ENCODE results near the gene NYAP1. TPM values are rescaled to one million over a fixed set of nuclear protein-coding genes. Genes with fewer than 3 reads are reported as not detected.
"Not testable (repeated sequence)": the region's sequence is repeated elsewhere in the genome, so short reads cannot be mapped to it uniquely, and the experiment has no call there.

Gene NYAP1
- total and polyA plus RNA-seq, 3 donors from 2014 or later, result 15.7 to 27.3 (median 24.7) TPM

DNA sequence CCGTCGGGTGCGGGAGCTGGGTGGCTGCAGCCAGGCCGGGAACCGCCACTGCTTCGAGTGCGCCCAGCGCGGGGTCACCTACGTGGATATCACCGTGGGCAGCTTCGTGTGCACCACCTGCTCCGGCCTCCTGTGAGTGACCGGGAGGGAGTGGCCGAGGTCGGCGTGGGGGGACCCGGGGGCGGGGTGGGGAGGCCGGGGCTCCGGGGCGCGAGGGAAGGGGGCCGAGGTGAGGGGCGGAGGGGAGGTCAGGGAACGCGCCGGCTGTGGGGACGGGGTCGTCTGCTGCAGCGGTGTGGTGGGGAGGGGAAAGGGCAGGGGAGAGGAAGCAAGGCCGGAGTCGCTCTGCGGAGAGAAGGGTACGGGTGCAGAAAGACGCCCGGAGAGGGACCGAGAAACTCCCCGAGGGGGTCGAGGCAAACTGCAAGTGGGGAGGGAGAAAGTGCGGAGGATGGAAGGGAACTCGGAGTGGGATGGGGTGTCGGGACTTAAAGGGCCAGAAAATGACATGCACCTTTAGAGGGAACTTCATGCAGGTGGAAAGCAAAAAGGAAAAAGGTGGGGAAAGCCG is 55.8 kb downstream of the NYAP1 start:
- Histone ChIP-seq H3K27ac (peak overlapping the region; percentile 74 to 83), H3K9me3 (no peaks in the 10 kb centered on the region), H3K4me1 (peaks cover 14% of the 10 kb centered on the region), H3K27me3 (no peaks in the 10 kb centered on the region), H3K4me3 (peak overlapping the region; percentile 91 to 95), H3K36me3 (ENCODE audit: low read depth, missing control alignments) (no peaks in the 10 kb centered on the region)
- intact Hi-C loops (cut with DNase I; ENCODE audit: low total_unique reads), result no loop called here
- no peak for DNase-seq
- TF ChIP-seq CTCF (IDR thresholded peaks at IDR 0.05), result no peak
- TF ChIP-seq POLR2A (IDR thresholded peaks at IDR 0.05), result no peak
- WGBS, 2 donors, result 1 to 2% methylated on average over 34 to 42 of the region's 44 CpGs

- peaks cover 21% of the 10 kb centered on the region for H3K4me1 ChIP-seq
- H3K4me3 ChIP-seq, result peak overlapping the region; percentile 91 to 95
- TF ChIP-seq POLR2A (IDR thresholded peaks at IDR 0.05) (no peak), CTCF (IDR thresholded peaks at IDR 0.05) (no peak)
- no peaks in the 10 kb centered on the region for H3K36me3 ChIP-seq (ENCODE audit: low read depth, missing control alignments)
- no peak for DNase-seq
- no peaks in the 10 kb centered on the region for H3K27me3 ChIP-seq
- H3K9me3 ChIP-seq, result no peaks in the 10 kb centered on the region
- H3K27ac ChIP-seq, result peak overlapping the region in 1 of 2 donors; percentile 83
- intact Hi-C loops (cut with DNase I; ENCODE audit: low total_unique reads), result no loop called here
- WGBS, 2 donors, result 28 to 35% methylated on average over 6 of the region's 6 CpGs
These were observed 56.5 kb downstream of the NYAP1 start for GRCh38 chr7:100540073-100540723.

DNA sequence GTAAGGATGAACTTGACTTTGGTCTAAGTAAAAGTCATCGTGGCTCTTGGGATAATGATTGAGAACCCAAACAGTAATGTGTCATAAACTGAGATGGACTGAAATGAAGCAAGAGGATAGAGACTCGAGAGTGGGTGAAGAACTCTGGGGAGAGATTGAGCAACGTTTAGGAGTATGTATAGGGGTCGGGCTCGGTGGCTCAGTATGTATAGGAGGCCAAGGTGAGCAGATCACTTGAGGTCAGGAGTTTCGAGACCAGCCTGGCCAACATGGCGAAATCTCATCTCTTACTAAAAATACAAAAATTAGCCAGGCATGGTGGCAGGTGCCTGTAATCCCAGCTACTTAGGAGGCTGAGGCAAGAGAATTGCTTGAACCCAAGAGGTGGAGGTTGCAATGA is 57.6 kb downstream of the NYAP1 start:
- intact Hi-C loops (cut with DNase I; ENCODE audit: low total_unique reads); DNase-seq; H3K36me3 ChIP-seq (ENCODE audit: low read depth, missing control alignments); H3K4me3 ChIP-seq; H3K27ac ChIP-seq; H3K9me3 ChIP-seq; H3K27me3 ChIP-seq: not testable (repeated sequence)
- peaks cover 32% of the 10 kb centered on the region for H3K4me1 ChIP-seq
- WGBS, 2 donors, result 87 to 90% methylated on average over 7 of the region's 7 CpGs

DNA sequence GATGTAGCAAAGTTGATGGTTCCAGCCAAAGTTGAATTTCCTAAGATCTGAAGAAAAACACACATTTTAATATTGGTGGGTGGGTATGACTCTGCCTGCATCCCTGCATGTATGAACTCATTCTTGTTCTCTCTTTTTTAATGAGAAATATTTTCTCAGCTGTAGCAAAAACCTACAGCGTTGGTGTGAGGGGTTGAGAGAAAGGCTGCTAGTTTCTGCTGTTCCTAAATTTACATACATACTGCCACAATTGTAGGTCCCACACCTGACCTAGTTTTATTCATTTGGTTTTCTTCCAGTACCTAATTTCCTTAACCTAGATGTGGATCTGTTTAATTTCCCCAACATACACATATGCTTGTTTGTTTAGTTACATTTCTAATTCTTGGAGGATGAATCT is 59.9 kb downstream of the NYAP1 start:
- no peaks in the 10 kb centered on the region for H3K36me3 ChIP-seq (ENCODE audit: low read depth, missing control alignments)
- H3K9me3 ChIP-seq, result no peaks in the 10 kb centered on the region
- H3K4me3 ChIP-seq, result no peak overlapping the region
- H3K27ac ChIP-seq, result peak overlapping the region; percentile 90 to 92
- H3K27me3 ChIP-seq, result no peaks in the 10 kb centered on the region
- no peak for DNase-seq
- 28 to 55% methylated on average over 1 of the region's 1 CpG for WGBS, 2 donors
- intact Hi-C loops (cut with DNase I; ENCODE audit: low total_unique reads), result no loop called here
- H3K4me1 ChIP-seq, result peaks cover 51% of the 10 kb centered on the region
- TF ChIP-seq CTCF (IDR thresholded peaks at IDR 0.05) (no peak), POLR2A (IDR thresholded peaks at IDR 0.05) (no peak)

DNA sequence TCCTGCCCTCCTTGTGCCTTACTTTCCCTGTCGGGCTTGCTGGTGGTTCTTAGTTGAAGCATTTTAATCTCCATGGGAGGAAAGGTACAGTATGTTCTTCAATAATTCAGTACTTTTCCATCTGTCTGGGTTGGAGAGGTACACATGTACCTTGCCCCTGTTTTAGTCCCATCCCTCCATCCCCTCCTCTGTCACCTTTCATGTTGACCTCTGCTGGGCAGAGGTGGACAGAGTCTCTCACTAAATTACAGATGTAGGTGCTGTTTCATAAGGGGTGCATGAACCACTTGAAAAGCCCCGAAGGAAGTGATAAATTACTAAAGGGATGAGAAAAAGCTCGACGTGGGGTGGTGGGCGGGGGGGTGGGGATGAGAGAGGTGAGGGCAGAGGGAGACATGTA is 60.7 kb downstream of the NYAP1 start:
- no peak for DNase-seq
- intact Hi-C loops (cut with DNase I; ENCODE audit: low total_unique reads), result no loop called here
- Histone ChIP-seq H3K4me3 (no peak overlapping the region), H3K27me3 (no peaks in the 10 kb centered on the region), H3K9me3 (no peaks in the 10 kb centered on the region), H3K36me3 (ENCODE audit: low read depth, missing control alignments) (no peaks in the 10 kb centered on the region), H3K27ac (peak overlapping the region; percentile 90 to 92), H3K4me1 (peaks cover 54% of the 10 kb centered on the region)
- TF ChIP-seq CTCF (IDR thresholded peaks at IDR 0.05) (no peak), POLR2A (IDR thresholded peaks at IDR 0.05) (no peak)
- 36 to 41% methylated on average over 5 of the region's 5 CpGs for WGBS, 2 donors

Small RNAs within 50 kb of the gene (small RNA-seq; reads per million reads assigned to genes)
- gene RN7SL416P, result 0 reads per million in 2 donors

Other genes with a start within 250 kb of the NYAP1 start
- gene SPDYE3, start 176.2 kb upstream of the NYAP1 start, total RNA-seq, result 1 to 10 TPM; 2.8 to 5.7 TPM
- gene SPDYE3, start 176.2 kb upstream of the NYAP1 start, polyA plus RNA-seq (ENCODE audit: insufficient read depth, low read depth, low replicate concordance), result 3.9 TPM
- 100 to 1,000 TPM; 155 to 258 TPM for gene PILRB, start 125.8 kb upstream of the NYAP1 start, total RNA-seq
- gene PILRB, start 125.8 kb upstream of the NYAP1 start, polyA plus RNA-seq (ENCODE audit: insufficient read depth, low read depth, low replicate concordance), result 126 TPM
- gene PILRA, start 110.4 kb upstream of the NYAP1 start, total RNA-seq, result 10 to 100 TPM; 12.0 to 18.0 TPM
- 16.3 TPM for gene PILRA, start 110.4 kb upstream of the NYAP1 start, polyA plus RNA-seq (ENCODE audit: insufficient read depth, low read depth, low replicate concordance)
- gene ZCWPW1, start 55.2 kb upstream of the NYAP1 start, total RNA-seq, result 100 to 1,000 TPM in 1 of 2 donors, 10 to 100 TPM in 1; 83.5 to 145 TPM
- gene ZCWPW1, start 55.2 kb upstream of the NYAP1 start, polyA plus RNA-seq (ENCODE audit: insufficient read depth, low read depth, low replicate concordance), result 96.5 TPM
- gene MEPCE, start 54.1 kb upstream of the NYAP1 start, total RNA-seq, result 10 to 100 TPM; 74.6 to 89.3 TPM
- gene MEPCE, start 54.1 kb upstream of the NYAP1 start, polyA plus RNA-seq (ENCODE audit: insufficient read depth, low read depth, low replicate concordance), result 182 TPM
- 100 to 1,000 TPM in 1 of 2 donors, 10 to 100 TPM in 1; 97.6 to 128 TPM for gene PPP1R35, start 47.4 kb upstream of the NYAP1 start, total RNA-seq
- 76.4 TPM for gene PPP1R35, start 47.4 kb upstream of the NYAP1 start, polyA plus RNA-seq (ENCODE audit: insufficient read depth, low read depth, low replicate concordance)
- 10 to 100 TPM; 34.0 to 45.8 TPM for gene SPACDR, start 19.7 kb upstream of the NYAP1 start, total RNA-seq
- gene SPACDR, start 19.7 kb upstream of the NYAP1 start, polyA plus RNA-seq (ENCODE audit: insufficient read depth, low read depth, low replicate concordance), result 84.9 TPM
- 100 to 1,000 TPM; 135 to 165 TPM for gene TSC22D4, start 4.7 kb upstream of the NYAP1 start, total RNA-seq
- gene TSC22D4, start 4.7 kb upstream of the NYAP1 start, polyA plus RNA-seq (ENCODE audit: insufficient read depth, low read depth, low replicate concordance), result 57.4 TPM
- 10 to 100 TPM; 62.0 to 67.2 TPM for gene AGFG2, start 55.3 kb downstream of the NYAP1 start, total RNA-seq
- gene AGFG2, start 55.3 kb downstream of the NYAP1 start, polyA plus RNA-seq (ENCODE audit: insufficient read depth, low read depth, low replicate concordance), result 51.4 TPM
- 10 to 100 TPM; 28.4 to 29.9 TPM for gene SAP25, start 90.0 kb downstream of the NYAP1 start, total RNA-seq
- 30.3 TPM for gene SAP25, start 90.0 kb downstream of the NYAP1 start, polyA plus RNA-seq (ENCODE audit: insufficient read depth, low read depth, low replicate concordance)
- gene LRCH4, start 102.2 kb downstream of the NYAP1 start, total RNA-seq, result 100 to 1,000 TPM; 314 to 378 TPM
- 159 TPM for gene LRCH4, start 102.2 kb downstream of the NYAP1 start, polyA plus RNA-seq (ENCODE audit: insufficient read depth, low read depth, low replicate concordance)
- gene FBXO24, start 102.4 kb downstream of the NYAP1 start, total RNA-seq, result 10 to 100 TPM; 37.5 to 74.5 TPM
- 112 TPM for gene FBXO24, start 102.4 kb downstream of the NYAP1 start, polyA plus RNA-seq (ENCODE audit: insufficient read depth, low read depth, low replicate concordance)
- 10 to 100 TPM; 26.0 to 30.2 TPM for gene PCOLCE, start 118.4 kb downstream of the NYAP1 start, total RNA-seq
- gene PCOLCE, start 118.4 kb downstream of the NYAP1 start, polyA plus RNA-seq (ENCODE audit: insufficient read depth, low read depth, low replicate concordance), result 104 TPM
- gene MOSPD3, start 128.6 kb downstream of the NYAP1 start, total RNA-seq, result 10 to 100 TPM; 40.6 to 78.9 TPM
- gene MOSPD3, start 128.6 kb downstream of the NYAP1 start, polyA plus RNA-seq (ENCODE audit: insufficient read depth, low read depth, low replicate concordance), result 62.8 TPM
- 1 to 10 TPM in 1 of 2 donors, under 1 TPM in 1; 0.87 to 1.5 TPM for gene TFR2, start 157.6 kb downstream of the NYAP1 start, total RNA-seq
- gene TFR2, start 157.6 kb downstream of the NYAP1 start, polyA plus RNA-seq (ENCODE audit: insufficient read depth, low read depth, low replicate concordance), result 1.1 TPM
- gene ACTL6B, start 172.5 kb downstream of the NYAP1 start, total RNA-seq, result 1 to 10 TPM in 1 of 2 donors, under 1 TPM in 1; 0.79 to 1.2 TPM
- gene ACTL6B, start 172.5 kb downstream of the NYAP1 start, polyA plus RNA-seq (ENCODE audit: insufficient read depth, low read depth, low replicate concordance), result 2.1 TPM
- 100 to 1,000 TPM; 195 to 325 TPM for gene GNB2, start 189.8 kb downstream of the NYAP1 start, total RNA-seq
- 200 TPM for gene GNB2, start 189.8 kb downstream of the NYAP1 start, polyA plus RNA-seq (ENCODE audit: insufficient read depth, low read depth, low replicate concordance)
- 100 to 1,000 TPM; 105 to 106 TPM for gene GIGYF1, start 210.3 kb downstream of the NYAP1 start, total RNA-seq
- 40.5 TPM for gene GIGYF1, start 210.3 kb downstream of the NYAP1 start, polyA plus RNA-seq (ENCODE audit: insufficient read depth, low read depth, low replicate concordance)
- gene POP7, start 222.2 kb downstream of the NYAP1 start, total RNA-seq, result 10 to 100 TPM; 33.6 to 39.4 TPM
- gene POP7, start 222.2 kb downstream of the NYAP1 start, polyA plus RNA-seq (ENCODE audit: insufficient read depth, low read depth, low replicate concordance), result 21.6 TPM
- gene EPO, start 236.5 kb downstream of the NYAP1 start, total RNA-seq, result under 1 TPM; 0.63 to 0.93 TPM
- gene EPO, start 236.5 kb downstream of the NYAP1 start, polyA plus RNA-seq (ENCODE audit: insufficient read depth, low read depth, low replicate concordance), result 0.65 TPM
- gene ZAN, start 249.7 kb downstream of the NYAP1 start, total RNA-seq, result 1 to 10 TPM; 1.6 to 1.7 TPM
- gene ZAN, start 249.7 kb downstream of the NYAP1 start, polyA plus RNA-seq (ENCODE audit: insufficient read depth, low read depth, low replicate concordance), result 3.0 TPM